Activated gamma-delta T cell (primary cell): ENCODE results near the gene ERP29.
"Not testable (repeated sequence)": the region's sequence is repeated elsewhere in the genome, so short reads cannot be mapped to it uniquely, and the experiment has no call there.

Experiments used
- DNase-seq: peaks from one replicate; lab custom pipeline; 2025; lab: John Stamatoyannopoulos, UW

ERP29 gene

DNA sequence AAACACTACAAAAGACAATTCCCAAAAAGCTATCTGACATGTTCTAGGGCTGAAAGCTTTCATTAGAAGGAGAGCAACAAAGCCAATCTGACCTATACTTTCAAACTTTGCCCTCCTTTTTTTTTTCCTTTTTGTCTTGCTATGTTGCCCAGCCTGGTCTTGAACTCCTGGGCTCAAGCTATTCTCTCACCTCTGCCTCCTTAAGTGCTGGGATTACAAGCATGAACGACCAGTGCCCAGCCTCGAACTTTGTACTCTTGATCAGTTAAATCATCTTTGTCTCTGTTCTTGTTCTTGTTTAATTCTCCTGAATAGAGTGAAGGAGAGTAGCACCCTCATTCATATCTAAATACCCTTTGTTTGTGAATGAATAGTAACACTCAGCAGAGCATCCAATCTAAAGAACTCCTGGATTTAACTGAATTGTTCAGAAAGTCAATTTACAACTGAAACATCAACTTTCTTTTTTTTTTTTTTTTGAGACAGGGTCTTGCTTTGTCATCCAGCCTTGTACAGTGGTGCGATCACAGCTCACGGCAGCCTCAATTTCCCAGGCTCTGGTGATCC, 22.1 kb downstream of the ERP29 start:
- DNase-seq = no peak

DNA sequence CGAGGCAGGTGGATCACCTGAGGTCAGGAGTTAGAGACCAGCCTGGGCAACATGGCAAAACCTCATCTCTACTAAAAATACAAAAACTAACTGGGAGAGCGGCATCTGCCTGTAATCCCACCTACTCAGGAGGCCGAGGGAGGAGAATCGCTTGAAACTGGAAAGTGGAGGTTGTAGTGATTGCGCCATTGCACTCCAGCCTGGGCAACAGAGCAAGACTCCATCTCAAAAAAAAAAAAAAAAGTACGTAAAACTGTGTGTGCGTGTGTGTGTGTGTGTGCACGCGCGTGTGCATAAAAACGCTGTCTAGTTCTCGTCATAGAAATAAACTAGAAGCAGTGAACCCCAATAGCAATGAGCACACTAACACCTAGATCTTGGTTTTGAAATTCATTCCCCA, 23.4 kb downstream of the ERP29 start:
- DNase-seq = not testable (repeated sequence)

DNA sequence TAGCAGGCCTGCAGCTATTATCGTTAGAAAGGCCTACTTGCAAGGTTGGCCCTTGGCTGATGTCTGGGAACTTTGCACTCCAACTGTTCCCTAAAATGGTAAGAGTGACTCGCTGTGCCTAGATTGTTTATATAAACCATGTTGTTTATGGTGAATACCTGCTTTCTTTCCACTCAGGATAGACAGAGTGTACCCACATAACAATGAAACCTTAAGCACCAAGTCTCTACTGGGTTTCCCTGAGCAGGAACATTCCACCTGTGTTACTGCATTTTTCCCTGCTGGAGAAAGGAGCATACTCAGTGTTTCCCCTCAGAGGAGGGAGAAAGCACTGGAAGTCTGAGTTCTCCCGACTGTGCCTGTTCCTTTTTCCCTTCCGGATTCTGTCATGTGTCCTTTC, 32.8 kb downstream of the ERP29 start:
- DNase-seq = no peak

DNA sequence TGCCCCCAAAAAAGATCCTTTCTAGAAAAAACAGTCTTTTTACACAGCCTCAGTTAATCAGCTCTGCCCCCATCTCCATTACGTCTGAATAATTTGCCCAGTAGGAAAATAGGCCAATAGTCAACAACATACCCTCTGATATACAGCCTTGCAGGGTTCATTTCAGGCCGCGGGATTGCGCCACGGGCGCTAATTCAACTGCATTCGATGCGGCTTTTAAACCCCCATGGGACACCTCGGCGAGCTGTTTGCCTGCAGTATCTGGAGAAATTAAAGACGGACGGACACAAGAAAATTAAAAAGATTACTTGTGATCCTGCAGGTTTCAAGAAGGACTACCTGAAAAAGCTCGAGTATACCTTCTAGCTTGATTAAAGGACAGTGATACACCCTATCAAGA, 36.1 kb downstream of the ERP29 start:
- no peak for DNase-seq

DNA sequence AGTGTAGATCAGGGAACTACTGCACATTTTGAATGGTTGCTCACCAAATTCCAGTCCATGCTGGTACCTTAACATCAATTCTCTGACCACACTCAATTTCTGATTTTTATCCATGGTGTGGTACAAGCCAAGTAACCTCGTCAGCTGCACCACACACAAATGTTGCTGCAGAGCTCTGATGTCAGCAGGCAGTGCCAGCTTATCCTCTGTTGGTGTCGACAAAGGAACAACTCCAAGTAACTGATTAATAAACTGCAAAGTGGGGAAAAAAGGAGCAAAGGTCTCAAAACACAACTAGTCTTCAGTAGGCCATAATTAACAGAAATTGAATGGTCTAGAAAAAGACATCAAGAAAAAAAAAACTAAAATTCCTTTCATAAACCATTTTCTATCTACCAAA, 47.9 kb downstream of the ERP29 start:
- DNase-seq = no peak

DNA sequence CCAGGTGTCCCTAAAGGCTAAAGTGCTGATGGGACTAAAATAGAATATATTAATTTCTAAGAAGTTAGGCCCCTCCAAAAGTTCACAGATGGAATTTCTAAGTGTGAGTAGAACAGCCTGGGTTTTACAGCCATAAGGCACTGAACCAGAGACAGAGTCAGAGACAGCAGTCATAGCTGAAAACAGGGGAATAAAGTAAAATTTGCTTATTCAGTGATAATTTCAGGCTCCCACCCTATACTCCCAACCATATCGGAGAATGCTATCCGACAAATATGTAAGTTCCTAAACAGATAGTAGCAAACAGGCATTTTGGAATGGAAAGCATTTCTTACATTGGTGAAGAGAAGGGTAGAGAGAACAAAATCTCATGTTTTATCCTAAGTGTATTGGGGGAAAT, 50.0 kb downstream of the ERP29 start:
- no peak for DNase-seq

DNA sequence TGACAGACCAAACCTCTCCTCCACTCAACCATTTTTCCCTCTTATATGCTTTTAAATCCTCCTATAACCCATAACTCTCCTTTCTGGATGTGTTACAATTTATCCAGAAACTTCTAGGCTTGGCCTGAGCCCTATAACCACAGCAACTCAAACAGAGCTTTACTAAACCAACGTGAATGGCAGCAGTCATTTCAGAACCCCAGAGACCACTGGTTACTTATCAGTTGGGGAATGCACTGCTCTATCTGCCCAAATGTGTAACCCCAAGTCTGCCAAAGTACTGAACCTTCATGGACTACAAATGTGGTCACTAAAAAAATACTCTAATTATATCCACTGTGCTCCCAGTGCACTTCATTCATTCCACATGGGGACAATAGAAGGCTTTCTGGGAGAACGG, 53.3 kb downstream of the ERP29 start:
- no peak for DNase-seq
